ENCODE results near the gene MAF. TPM values are rescaled to one million over a fixed set of nuclear protein-coding genes. Genes with fewer than 3 reads are reported as not detected.

The MAF gene
- total and polyA plus RNA-seq, 7 donors, result 6.0 to 52.3 (median 35.2) TPM

GRCh38 chr16:79610771-79611170 is 10.2 kb upstream of the MAF start:
- Histone ChIP-seq H3K4me3 (no peak overlapping the region), H3K36me3 (ENCODE audit: insufficient read depth in 1 of 2, low read depth in 1 of 2) (no peaks in the 10 kb centered on the region), H3K9me3 (no peaks in the 10 kb centered on the region), H3K27me3 (ENCODE audit: insufficient read depth in 3 of 3, low read length in 2 of 3) (no peaks in the 10 kb centered on the region), H3K4me1 (peaks cover 8% of the 10 kb centered on the region), H3K27ac (no peak overlapping the region)
- intact Hi-C loops (cut with DNase I), result loop anchor here in 1 of 2 donors (5.0 kb wide), 1 partner anchor 857 kb away; no protein-coding TSS in a partner anchor
- DNase-seq (no peak), ATAC-seq (no peak)
- TF ChIP-seq, protein P1, sequence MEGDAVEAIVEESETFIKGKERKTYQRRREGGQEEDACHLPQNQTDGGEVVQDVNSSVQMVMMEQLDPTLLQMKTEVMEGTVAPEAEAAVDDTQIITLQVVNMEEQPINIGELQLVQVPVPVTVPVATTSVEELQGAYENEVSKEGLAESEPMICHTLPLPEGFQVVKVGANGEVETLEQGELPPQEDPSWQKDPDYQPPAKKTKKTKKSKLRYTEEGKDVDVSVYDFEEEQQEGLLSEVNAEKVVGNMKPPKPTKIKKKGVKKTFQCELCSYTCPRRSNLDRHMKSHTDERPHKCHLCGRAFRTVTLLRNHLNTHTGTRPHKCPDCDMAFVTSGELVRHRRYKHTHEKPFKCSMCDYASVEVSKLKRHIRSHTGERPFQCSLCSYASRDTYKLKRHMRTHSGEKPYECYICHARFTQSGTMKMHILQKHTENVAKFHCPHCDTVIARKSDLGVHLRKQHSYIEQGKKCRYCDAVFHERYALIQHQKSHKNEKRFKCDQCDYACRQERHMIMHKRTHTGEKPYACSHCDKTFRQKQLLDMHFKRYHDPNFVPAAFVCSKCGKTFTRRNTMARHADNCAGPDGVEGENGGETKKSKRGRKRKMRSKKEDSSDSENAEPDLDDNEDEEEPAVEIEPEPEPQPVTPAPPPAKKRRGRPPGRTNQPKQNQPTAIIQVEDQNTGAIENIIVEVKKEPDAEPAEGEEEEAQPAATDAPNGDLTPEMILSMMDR (IDR thresholded peaks at IDR 0.05), result no peak
- 94 to 96% (median 95%) methylated on average over 4 of the region's 4 CpGs for WGBS, 3 donors

DNA sequence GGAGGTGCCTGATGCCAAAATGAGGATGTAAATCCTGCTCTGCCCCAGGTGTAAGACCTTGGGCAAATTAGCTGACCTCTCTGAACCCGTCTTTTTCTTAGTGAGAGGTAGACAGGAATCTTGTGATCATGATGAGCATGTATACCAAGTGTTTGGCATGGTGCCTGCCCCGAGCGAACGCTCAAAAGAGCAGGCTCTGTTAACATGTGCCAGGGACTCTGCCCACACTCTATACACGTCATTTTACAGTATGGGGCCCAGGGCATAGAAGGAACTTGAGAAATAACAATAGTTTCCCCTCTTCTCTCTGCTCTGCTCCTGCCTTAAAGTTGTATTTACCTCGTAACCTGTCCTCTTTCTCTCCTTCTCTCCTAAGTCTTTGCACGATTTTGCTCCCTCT is 9.3 kb upstream of the MAF start:
- no peak for ATAC-seq
- Histone ChIP-seq H3K27me3 (ENCODE audit: insufficient read depth in 3 of 3, low read length in 2 of 3) (no peaks in the 10 kb centered on the region), H3K27ac (no peak overlapping the region), H3K4me3 (no peak overlapping the region), H3K36me3 (ENCODE audit: insufficient read depth in 1 of 2, low read depth in 1 of 2) (no peaks in the 10 kb centered on the region), H3K9me3 (no peaks in the 10 kb centered on the region), H3K4me1 (peaks cover 8% of the 10 kb centered on the region)
- TF ChIP-seq, protein P1 (IDR thresholded peaks at IDR 0.05), result no peak
- DNase-seq, result no peak
- intact Hi-C loops (cut with DNase I), result loop anchor here (5.0 to 10.0 kb wide), 4 partner anchors 155 to 1485 kb away; no protein-coding TSS in a partner anchor
- 53 to 61% (median 55%) methylated on average over 7 of the region's 7 CpGs for WGBS, 3 donors

- Histone ChIP-seq H3K36me3 (ENCODE audit: insufficient read depth in 1 of 2, low read depth in 1 of 2) (no peaks in the 10 kb centered on the region), H3K9me3 (no peaks in the 10 kb centered on the region), H3K27me3 (ENCODE audit: insufficient read depth in 3 of 3, low read length in 2 of 3) (no peaks in the 10 kb centered on the region), H3K27ac (no peak overlapping the region), H3K4me3 (no peak overlapping the region), H3K4me1 (peaks cover 8% of the 10 kb centered on the region)
- intact Hi-C loops (cut with DNase I), result loop anchor here (10.0 kb wide), 3 partner anchors 156 to 1484 kb away; no protein-coding TSS in a partner anchor
- no peak for ATAC-seq
- TF ChIP-seq, protein P1 (IDR thresholded peaks at IDR 0.05), result no peak
- WGBS, 3 donors, result 73 to 75% (median 75%) methylated on average over 5 of the region's 5 CpGs
- DNase-seq, result no peak
Measured at GRCh38 chr16:79608976-79609375, 8.4 kb upstream of the MAF start.

DNA sequence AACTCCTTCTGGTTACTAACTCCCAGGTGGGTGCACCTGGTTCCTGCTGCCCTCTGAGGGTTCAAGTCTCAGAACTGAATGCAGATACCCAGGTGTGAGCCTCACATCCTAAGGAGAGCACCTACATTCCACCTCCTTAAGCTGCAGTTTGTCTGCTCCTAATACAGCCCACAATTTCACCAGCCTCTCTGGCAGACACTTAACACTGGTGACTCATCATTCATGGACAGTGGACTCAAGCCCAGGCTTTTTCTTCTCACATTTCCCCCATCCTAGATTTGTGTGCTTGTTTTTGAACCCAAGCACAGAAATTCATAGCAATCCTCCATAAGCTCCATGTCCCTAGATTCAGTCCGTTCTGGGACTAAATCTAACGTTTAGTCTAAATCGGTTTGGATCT is 7.0 kb upstream of the MAF start:
- H3K27ac ChIP-seq, result peak overlapping the region; percentile 30
- H3K4me1 ChIP-seq, result peaks cover 14% of the 10 kb centered on the region
- 17 to 43% (median 26%) methylated on average over 3 of the region's 3 CpGs for WGBS, 3 donors
- TF ChIP-seq, protein P1 (IDR thresholded peaks at IDR 0.05), result no peak
- intact Hi-C loops (cut with DNase I), result loop anchor here (10.0 kb wide), 3 partner anchors 157 to 1483 kb away; no protein-coding TSS in a partner anchor
- no peaks in the 10 kb centered on the region for H3K9me3 ChIP-seq
- no peak overlapping the region for H3K4me3 ChIP-seq
- peak; percentile 88 to 97 (median 90) for ATAC-seq
- no peak for DNase-seq
- no peaks in the 10 kb centered on the region for H3K36me3 ChIP-seq (ENCODE audit: insufficient read depth in 1 of 2, low read depth in 1 of 2)
- H3K27me3 ChIP-seq (ENCODE audit: insufficient read depth in 3 of 3, low read length in 2 of 3), result no peaks in the 10 kb centered on the region

- ATAC-seq (no peak), DNase-seq (no peak)
- no peaks in the 10 kb centered on the region for H3K9me3 ChIP-seq
- peaks cover 17% of the 10 kb centered on the region for H3K4me1 ChIP-seq
- intact Hi-C loops (cut with DNase I), result loop anchor here (10.0 kb wide), 3 partner anchors 159 to 1481 kb away; no protein-coding TSS in a partner anchor
- TF ChIP-seq, protein P1 (IDR thresholded peaks at IDR 0.05), result no peak
- H3K27me3 ChIP-seq (ENCODE audit: insufficient read depth in 3 of 3, low read length in 2 of 3), result no peaks in the 10 kb centered on the region
- H3K27ac ChIP-seq, result no peak overlapping the region
- no peaks in the 10 kb centered on the region for H3K36me3 ChIP-seq (ENCODE audit: insufficient read depth in 1 of 2, low read depth in 1 of 2)
- no peak overlapping the region for H3K4me3 ChIP-seq
- WGBS, 3 donors, result 66 to 71% (median 68%) methylated on average over 7 of the region's 7 CpGs
Measured at GRCh38 chr16:79605999-79606398, 5.5 kb upstream of the MAF start.

Data from psoas muscle (tissue), 8 donors.